ENCODE measurements around the gene RELB. TPM values are rescaled to one million over a fixed set of nuclear protein-coding genes. Genes with fewer than 3 reads are reported as not detected.
A peak's percentile ranks its signal among the peaks of the same experiment; 100 is the strongest.

The RELB gene
- total RNA-seq, 1 experiment from 2014 or later, result 4.0 TPM

GRCh38 chr19:45050036-45050435, 48.8 kb downstream of the RELB start:
- Histone ChIP-seq H3K27me3 (no peaks in the 10 kb centered on the region), H3K9me3 (replicated peaks) (no peaks in the 10 kb centered on the region), H3K4me1 (peaks cover 5% of the 10 kb centered on the region; the same call in 1 of the 2 replicates), H3K27ac (no peak overlapping the region), H3K36me3 (peaks cover 33% of the 10 kb centered on the region), H3K4me3 (no peak overlapping the region)
- no peak for DNase-seq

- no peak for DNase-seq
- no peak overlapping the region for H3K4me3 ChIP-seq
- H3K36me3 ChIP-seq, result peaks cover 32% of the 10 kb centered on the region
- no peak overlapping the region for H3K27ac ChIP-seq
- no peaks in the 10 kb centered on the region for H3K9me3 ChIP-seq (replicated peaks)
- H3K27me3 ChIP-seq, result no peaks in the 10 kb centered on the region
- peaks cover under 1% of the 10 kb centered on the region; the same call in 1 of the 2 replicates for H3K4me1 ChIP-seq
Observed at GRCh38 chr19:45051929-45052579, 50.8 kb downstream of the RELB start.

- DNase-seq, result no peak
- Histone ChIP-seq H3K27me3 (no peaks in the 10 kb centered on the region), H3K27ac (no peak overlapping the region), H3K4me3 (no peak overlapping the region), H3K9me3 (replicated peaks) (no peaks in the 10 kb centered on the region), H3K4me1 (no peaks in the 10 kb centered on the region), H3K36me3 (peaks cover 70% of the 10 kb centered on the region)
Observed at GRCh38 chr19:45056831-45057230, 55.6 kb downstream of the RELB start.

- no peak overlapping the region for H3K4me3 ChIP-seq
- H3K9me3 ChIP-seq (replicated peaks), result no peaks in the 10 kb centered on the region
- no peaks in the 10 kb centered on the region for H3K4me1 ChIP-seq
- no peak overlapping the region for H3K27ac ChIP-seq
- DNase-seq, result no peak
- H3K36me3 ChIP-seq, result peaks cover 76% of the 10 kb centered on the region
- H3K27me3 ChIP-seq, result no peaks in the 10 kb centered on the region
Observed at GRCh38 chr19:45057444-45057843, 56.2 kb downstream of the RELB start.

GRCh38 chr19:45058622-45059159, 57.4 kb downstream of the RELB start:
- peaks cover 76% of the 10 kb centered on the region for H3K36me3 ChIP-seq

GRCh38 chr19:45059258-45059965, 58.1 kb downstream of the RELB start:
- H3K4me1 ChIP-seq, result no peaks in the 10 kb centered on the region
- no peak overlapping the region for H3K4me3 ChIP-seq
- H3K27me3 ChIP-seq, result no peaks in the 10 kb centered on the region
- no peaks in the 10 kb centered on the region for H3K9me3 ChIP-seq (replicated peaks)
- peaks cover 72% of the 10 kb centered on the region for H3K36me3 ChIP-seq
- DNase-seq, result peak; percentile 82 to 91
- no peak overlapping the region for H3K27ac ChIP-seq

More at GRCh38 chr19:45058622-45059159, 57.4 kb downstream of the RELB start:
- H3K27ac ChIP-seq, result no peak overlapping the region
- H3K27me3 ChIP-seq, result no peaks in the 10 kb centered on the region
- no peak overlapping the region for H3K4me3 ChIP-seq
- no peak for DNase-seq
- H3K9me3 ChIP-seq (replicated peaks), result no peaks in the 10 kb centered on the region
- no peaks in the 10 kb centered on the region for H3K4me1 ChIP-seq

GRCh38 chr19:45061965-45062364, 60.7 kb downstream of the RELB start:
- peaks cover 65% of the 10 kb centered on the region for H3K36me3 ChIP-seq
- no peak overlapping the region for H3K4me3 ChIP-seq
- H3K4me1 ChIP-seq, result no peaks in the 10 kb centered on the region

GRCh38 chr19:45063851-45064801, 62.9 kb downstream of the RELB start:
- no peak overlapping the region for H3K4me3 ChIP-seq
- DNase-seq, result no peak
- peaks cover 57% of the 10 kb centered on the region for H3K36me3 ChIP-seq
- H3K27me3 ChIP-seq, result no peaks in the 10 kb centered on the region
- H3K9me3 ChIP-seq (replicated peaks), result no peaks in the 10 kb centered on the region
- no peak overlapping the region for H3K27ac ChIP-seq
- H3K4me1 ChIP-seq, result no peaks in the 10 kb centered on the region

More at GRCh38 chr19:45061965-45062364, 60.7 kb downstream of the RELB start:
- DNase-seq, result no peak
- H3K27ac ChIP-seq, result no peak overlapping the region
- H3K27me3 ChIP-seq, result no peaks in the 10 kb centered on the region
- H3K9me3 ChIP-seq (replicated peaks), result no peaks in the 10 kb centered on the region

GRCh38 chr19:45066921-45067661, 65.8 kb downstream of the RELB start:
- no peaks in the 10 kb centered on the region for H3K4me1 ChIP-seq
- peaks cover 35% of the 10 kb centered on the region for H3K36me3 ChIP-seq
- no peaks in the 10 kb centered on the region for H3K9me3 ChIP-seq (replicated peaks)
- no peak overlapping the region for H3K4me3 ChIP-seq
- no peaks in the 10 kb centered on the region for H3K27me3 ChIP-seq
- no peak overlapping the region for H3K27ac ChIP-seq
- DNase-seq, result no peak

GRCh38 chr19:45068041-45068440, 66.8 kb downstream of the RELB start:
- Histone ChIP-seq H3K36me3 (peaks cover 27% of the 10 kb centered on the region), H3K27ac (no peak overlapping the region), H3K4me1 (no peaks in the 10 kb centered on the region), H3K4me3 (no peak overlapping the region), H3K27me3 (no peaks in the 10 kb centered on the region), H3K9me3 (replicated peaks) (no peaks in the 10 kb centered on the region)
- no peak for DNase-seq

- peaks cover 21% of the 10 kb centered on the region; the same call in 1 of the 2 replicates for H3K36me3 ChIP-seq
- no peaks in the 10 kb centered on the region for H3K4me1 ChIP-seq
- H3K4me3 ChIP-seq, result no peak overlapping the region
- H3K27me3 ChIP-seq, result no peaks in the 10 kb centered on the region
- H3K27ac ChIP-seq, result no peak overlapping the region
- H3K9me3 ChIP-seq (replicated peaks), result no peaks in the 10 kb centered on the region
- DNase-seq, result peak; percentile 23 to 27
Observed at GRCh38 chr19:45069056-45069455, 67.8 kb downstream of the RELB start.

- Histone ChIP-seq H3K36me3 (peaks cover 14% of the 10 kb centered on the region; the same call in 1 of the 2 replicates), H3K27me3 (no peaks in the 10 kb centered on the region), H3K4me1 (no peaks in the 10 kb centered on the region), H3K4me3 (no peak overlapping the region), H3K9me3 (replicated peaks) (no peaks in the 10 kb centered on the region), H3K27ac (no peak overlapping the region)
- no peak for DNase-seq
Observed at GRCh38 chr19:45070214-45070613, 69.0 kb downstream of the RELB start.

- Histone ChIP-seq H3K9me3 (replicated peaks) (no peaks in the 10 kb centered on the region), H3K27me3 (no peaks in the 10 kb centered on the region), H3K27ac (no peak overlapping the region), H3K4me1 (no peaks in the 10 kb centered on the region), H3K36me3 (peaks cover 14% of the 10 kb centered on the region; the same call in 1 of the 2 replicates), H3K4me3 (no peak overlapping the region)
- no peak for DNase-seq
Observed at GRCh38 chr19:45070861-45071544, 69.7 kb downstream of the RELB start.

Data from SJCRH30 (cell line).